ENCODE results near the gene HOXD10.

GRCh38 chr2:176112375-176113302, 3.9 kb upstream of the HOXD10 start:
- no peak for TF ChIP-seq CTCF (IDR thresholded peaks at IDR 0.05)
- TF ChIP-seq POLR2A (IDR thresholded peaks at IDR 0.05): no peak
